HepG2 (cell line): Measurements from ENCODE around the gene RUNDC1. TPM values are rescaled to one million over a fixed set of nuclear protein-coding genes. Genes with fewer than 3 reads are reported as not detected.

ENCODE experiments used
- ATF4 ChIP-seq, 2 experiments: fragments of 450-650 bp in 1 of 2; sonication (generic) in 1 of 2; formaldehyde crosslinking; IDR thresholded peaks; 2 replicates each; pipeline versions ENCODE4 v1.5.0 to v1.8.0; 2020 to 2022; ENCODE audit warnings: mild to moderate bottlenecking in 1 of 2, missing genetic modification reagents in 1 of 2
- CSRNP2 ChIP-seq: sonication (generic); formaldehyde crosslinking; conservative IDR thresholded peaks from 2 replicates; pipeline ENCODE4 v1.8.0; 2022; ENCODE audit warnings: low read depth, missing genetic modification reagents
- ELF1 ChIP-seq: sonication (generic); formaldehyde crosslinking; IDR thresholded peaks from 2 replicates; pipeline ENCODE4 v1.4.0; 2020; ENCODE audit warnings: missing genetic modification reagents
- HMG20A ChIP-seq: IDR thresholded peaks from 2 replicates; pipeline ENCODE4 v1.6.1; 2016; ENCODE audit warnings: borderline replicate concordance
- HOXA3 ChIP-seq: sonication (generic); formaldehyde crosslinking; IDR thresholded peaks from 2 replicates; pipeline ENCODE4 v1.5.0; 2020; ENCODE audit warnings: missing genetic modification reagents
- MAZ ChIP-seq, 2 experiments: sonication (generic) in 1 of 2; formaldehyde crosslinking in 1 of 2; IDR thresholded peaks; 2 replicates each; pipeline versions ENCODE4 v1.5.0 to v1.6.1; 2012 to 2020; ENCODE audit warnings: low read depth in 2 of 2, mild to moderate bottlenecking in 2 of 2, borderline replicate concordance in 1 of 2, improper control_type of control experiment in 1 of 2, low read length in 1 of 2, missing genetic modification reagents in 1 of 2, moderate library complexity in 1 of 2
- MXD1 ChIP-seq: sonication (generic); formaldehyde crosslinking; IDR thresholded peaks from 2 replicates; pipeline ENCODE4 v1.4.0; 2020; ENCODE audit warnings: mild to moderate bottlenecking, missing genetic modification reagents
- NR0B2 ChIP-seq: sonication (generic); formaldehyde crosslinking; IDR thresholded peaks from 2 replicates; pipeline ENCODE4 v1.4.0; 2020; ENCODE audit warnings: mild to moderate bottlenecking, missing genetic modification reagents
- PLSCR1 ChIP-seq: sonication (generic); formaldehyde crosslinking; IDR thresholded peaks from 2 replicates; pipeline ENCODE4 v1.5.0; 2020; ENCODE audit warnings: missing genetic modification reagents, mild to moderate bottlenecking, borderline replicate concordance
- RERE ChIP-seq: IDR thresholded peaks from 2 replicates; pipeline ENCODE4 v1.6.1; 2016; ENCODE audit warnings: low read depth, missing genetic modification reagents, missing compliant biosample characterization
- TCF7 ChIP-seq: sonication (generic); IDR thresholded peaks from 2 replicates; pipeline ENCODE4 v1.6.1; 2016; ENCODE audit warnings: antibody characterized with exemption, low read depth
- TOPORS ChIP-seq: sonication (generic); formaldehyde crosslinking; IDR thresholded peaks from 2 replicates; pipeline ENCODE4 v1.8.0; 2023; ENCODE audit warnings: mild to moderate bottlenecking, missing genetic modification reagents
- ZNF225 ChIP-seq: sonication (generic); formaldehyde crosslinking; IDR thresholded peaks from 2 replicates; pipeline ENCODE4 v1.4.0; 2020; ENCODE audit warnings: mild to moderate bottlenecking, missing genetic modification reagents
- ZNF484 ChIP-seq: sonication (generic); formaldehyde crosslinking; IDR thresholded peaks from 2 replicates; pipeline ENCODE4 v1.5.1; 2020; ENCODE audit warnings: mild to moderate bottlenecking, low read depth, missing genetic modification reagents, borderline replicate concordance
- ZNF563 ChIP-seq: sonication (generic); formaldehyde crosslinking; IDR thresholded peaks from 2 replicates; pipeline ENCODE4 v1.8.0; 2022; ENCODE audit warnings: mild to moderate bottlenecking, moderate library complexity, missing genetic modification reagents
- ZNF614 ChIP-seq: IDR thresholded peaks from 2 replicates; pipeline ENCODE4 v1.6.1; 2018; ENCODE audit warnings: missing biosample characterization, missing genetic modification reagents, inconsistent platforms, borderline replicate concordance
- polyA plus RNA-seq, 8 experiments: library from polyadenylated mRNA; depleted of rRNA in 3 of 8; stranded (reverse) in 7 of 8; unstranded in 1 of 8; fragments of >200 nt; fragmentation: Illumina TruSeq in 4 of 8; extraction: Trizol in 4 of 8; gene quantifications; 2 replicates each; pipeline versions ENCODE4 v1.2.1 to v1.2.3, GENCODE V29; 2011 to 2016; ENCODE audit warnings: low read depth in 4 of 8, missing spikeins in 1 of 8, mixed read lengths in 1 of 8; ENCODE audit not compliant: insufficient read depth in 1 of 8
- total RNA-seq, 5 experiments: library from RNA; depleted of rRNA; stranded (reverse); fragments of >200 nt; fragmentation: Illumina TruSeq; extraction: Trizol; gene quantifications; 2 replicates each; pipeline ENCODE4 v1.2.3, GENCODE V29; 2016; ENCODE audit warnings: low read depth in 1 of 5

The RUNDC1 gene
- total and polyA plus RNA-seq, 2 of the 13 experiments (the other 11 are each of a cell fraction or from before 2014, with no cell fraction given): 10.3 to 11.4 TPM

- TF ChIP-seq RERE (CRISPR knock-in tag) (no peak; the same call in 1 of the 2 replicates), ZNF225 (CRISPR knock-in tag) (no peak; the same call in 1 of the 2 replicates), PLSCR1 (no peak), ELF1 (CRISPR knock-in tag) (0 out of 2 replicates have a peak, but pooled peaks have one; percentile 9), ZNF484 (peak; percentile 95; the same call in 1 of the 2 replicates), MXD1 (CRISPR knock-in tag) (peak; percentile 83), MAZ (IDR thresholded peaks at IDR 0.05; ENCODE audit: borderline replicate concordance, low read depth, low read length) (peak; percentile 71; the same call in 1 of the 2 replicates), MAZ (CRISPR knock-in tag; IDR thresholded peaks at IDR 0.05; ENCODE audit: low read depth) (peak; percentile 92), ZNF563 (CRISPR knock-in tag) (peak; percentile 88), HOXA3 (CRISPR knock-in tag) (peak; percentile 46; the same call in 1 of the 2 replicates), ZNF614 (CRISPR knock-in tag) (peak; percentile 78; the same call in 1 of the 2 replicates), HMG20A (CRISPR knock-in tag) (no peak), NR0B2 (CRISPR knock-in tag) (peak; percentile 73), ATF4 (CRISPR knock-in tag; IDR thresholded peaks at IDR 0.05) (no peak), TCF7 (no peak), CSRNP2 (no peak; the same call in 1 of the 2 replicates), TOPORS (CRISPR knock-in tag) (peak; percentile 89; the same call in 1 of the 2 replicates)
Observed at GRCh38 chr17:43021741-43022512, 41.6 kb downstream of the RUNDC1 start, which contains the start of gene VAT1 (continued).
